ENCODE results near the gene NXPH4.

Gene NXPH4

DNA sequence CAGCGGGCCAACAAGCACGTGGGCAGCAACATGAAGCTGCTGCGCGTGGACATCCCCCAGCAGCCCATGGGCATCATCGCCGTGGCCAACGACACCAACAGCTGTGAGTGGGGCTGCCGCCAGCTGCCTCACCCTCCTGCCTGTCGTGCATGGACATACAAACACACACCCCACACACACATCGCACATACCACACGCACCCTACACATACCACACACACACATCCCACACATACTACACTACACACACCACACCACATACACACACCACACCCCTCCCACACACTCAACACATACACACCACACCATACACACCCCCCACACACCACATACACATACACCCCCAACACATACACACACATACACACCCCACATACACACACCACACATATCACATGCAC, 25.2 kb upstream of the NXPH4 start:
- Mint-ChIP-seq H3K4me3 (no peak overlapping the region), H3K4me1 (peaks cover 4% of the 10 kb centered on the region), H3K36me3 (no peaks in the 10 kb centered on the region), H3K27me3 (peaks cover 6% of the 10 kb centered on the region), H3K27ac (no peak overlapping the region), H3K9me3 (no peaks in the 10 kb centered on the region)
- ATAC-seq (ENCODE audit: low read depth) (no peak), DNase-seq (ENCODE audit: low spot score in 2 of 2) (no peak)

DNA sequence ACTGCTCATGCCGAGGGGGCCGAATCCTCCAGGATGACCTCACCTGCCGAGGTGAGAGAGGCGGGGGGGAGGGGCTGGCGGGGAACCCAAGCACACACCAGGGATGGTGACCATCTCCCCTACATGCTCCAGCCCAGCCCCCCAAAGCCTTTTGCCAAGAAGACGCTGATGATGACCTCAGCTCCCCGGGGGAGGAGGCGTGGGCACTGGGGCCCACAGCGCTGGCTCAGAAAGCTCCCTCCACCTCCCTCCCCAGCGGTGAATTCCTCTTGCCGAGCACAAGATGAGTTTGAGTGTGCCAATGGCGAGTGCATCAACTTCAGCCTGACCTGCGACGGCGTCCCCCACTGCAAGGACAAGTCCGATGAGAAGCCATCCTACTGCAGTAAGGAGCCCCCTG, 23.7 kb upstream of the NXPH4 start:
- Mint-ChIP-seq H3K4me1 (peaks cover 4% of the 10 kb centered on the region), H3K27me3 (peaks cover 8% of the 10 kb centered on the region), H3K4me3 (no peak overlapping the region), H3K9me3 (no peaks in the 10 kb centered on the region), H3K27ac (no peak overlapping the region), H3K36me3 (peaks cover 1% of the 10 kb centered on the region)
- DNase-seq (ENCODE audit: low spot score in 2 of 2), result no peak
- ATAC-seq (ENCODE audit: low read depth), result no peak

DNA sequence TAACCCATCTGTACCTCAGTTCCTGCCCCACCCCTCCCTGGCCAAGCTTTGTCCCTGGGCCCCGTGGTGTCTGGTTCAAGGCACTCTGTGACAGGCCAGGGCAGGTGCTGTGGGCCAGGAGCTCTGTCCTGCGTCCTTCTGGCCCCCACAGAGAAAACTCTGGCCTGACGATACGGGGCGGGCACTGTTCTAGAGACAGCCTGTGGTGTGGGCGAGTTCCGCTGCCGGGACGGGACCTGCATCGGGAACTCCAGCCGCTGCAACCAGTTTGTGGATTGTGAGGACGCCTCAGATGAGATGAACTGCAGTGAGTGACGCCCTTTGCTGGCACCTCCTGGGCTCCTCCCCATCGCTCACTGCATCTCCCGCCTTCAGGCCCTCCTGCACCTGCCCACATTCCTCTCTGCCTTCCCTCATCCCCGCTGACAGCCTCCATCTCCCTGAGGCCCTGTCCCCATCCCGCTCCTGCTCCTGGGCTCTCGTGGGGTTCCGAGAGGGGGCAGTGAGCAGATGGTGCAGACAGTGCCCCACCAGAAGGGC, 22.8 kb upstream of the NXPH4 start:
- Mint-ChIP-seq H3K4me1 (peaks cover 4% of the 10 kb centered on the region), H3K27ac (no peak overlapping the region), H3K4me3 (no peak overlapping the region), H3K9me3 (no peaks in the 10 kb centered on the region), H3K36me3 (peaks cover 1% of the 10 kb centered on the region), H3K27me3 (peaks cover 8% of the 10 kb centered on the region)
- DNase-seq (ENCODE audit: low spot score in 2 of 2) (no peak), ATAC-seq (ENCODE audit: low read depth) (no peak)

DNA sequence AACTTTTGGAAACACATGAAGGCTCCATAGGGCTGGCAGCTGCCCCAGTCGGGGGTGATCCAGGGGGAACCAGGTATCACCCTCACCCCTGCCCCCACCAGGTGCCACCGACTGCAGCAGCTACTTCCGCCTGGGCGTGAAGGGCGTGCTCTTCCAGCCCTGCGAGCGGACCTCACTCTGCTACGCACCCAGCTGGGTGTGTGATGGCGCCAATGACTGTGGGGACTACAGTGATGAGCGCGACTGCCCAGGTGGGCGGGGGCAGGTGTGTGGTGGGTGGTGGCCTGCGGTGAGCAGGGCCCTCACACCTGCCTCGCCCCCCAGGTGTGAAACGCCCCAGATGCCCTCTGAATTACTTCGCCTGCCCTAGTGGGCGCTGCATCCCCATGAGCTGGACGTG, 22.3 kb upstream of the NXPH4 start:
- Mint-ChIP-seq H3K36me3 (peaks cover 1% of the 10 kb centered on the region), H3K9me3 (no peaks in the 10 kb centered on the region), H3K27me3 (peaks cover 8% of the 10 kb centered on the region), H3K4me1 (peaks cover 4% of the 10 kb centered on the region), H3K4me3 (no peak overlapping the region), H3K27ac (no peak overlapping the region)
- DNase-seq (ENCODE audit: low spot score in 2 of 2), result no peak
- ATAC-seq (ENCODE audit: low read depth), result no peak

DNA sequence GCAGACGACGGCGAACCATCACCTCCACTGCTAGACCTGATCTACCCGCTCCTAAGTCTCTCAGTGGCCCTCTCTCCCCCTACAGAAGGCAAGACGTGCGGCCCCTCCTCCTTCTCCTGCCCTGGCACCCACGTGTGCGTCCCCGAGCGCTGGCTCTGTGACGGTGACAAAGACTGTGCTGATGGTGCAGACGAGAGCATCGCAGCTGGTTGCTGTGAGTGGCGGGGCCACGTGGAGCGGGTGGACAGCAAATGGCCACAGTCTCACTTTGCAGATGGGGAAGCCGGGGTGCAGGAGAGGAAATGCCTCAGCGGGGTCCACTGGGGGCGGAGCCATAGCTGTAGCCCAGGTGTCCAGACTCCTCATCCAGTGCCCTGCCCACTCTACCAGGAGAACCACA, 21.4 kb upstream of the NXPH4 start:
- Mint-ChIP-seq H3K4me1 (peaks cover 4% of the 10 kb centered on the region), H3K4me3 (no peak overlapping the region), H3K27me3 (peaks cover 8% of the 10 kb centered on the region), H3K9me3 (no peaks in the 10 kb centered on the region), H3K36me3 (peaks cover 1% of the 10 kb centered on the region), H3K27ac (no peak overlapping the region)
- DNase-seq (ENCODE audit: low spot score in 2 of 2) (no peak), ATAC-seq (ENCODE audit: low read depth) (no peak)

DNA sequence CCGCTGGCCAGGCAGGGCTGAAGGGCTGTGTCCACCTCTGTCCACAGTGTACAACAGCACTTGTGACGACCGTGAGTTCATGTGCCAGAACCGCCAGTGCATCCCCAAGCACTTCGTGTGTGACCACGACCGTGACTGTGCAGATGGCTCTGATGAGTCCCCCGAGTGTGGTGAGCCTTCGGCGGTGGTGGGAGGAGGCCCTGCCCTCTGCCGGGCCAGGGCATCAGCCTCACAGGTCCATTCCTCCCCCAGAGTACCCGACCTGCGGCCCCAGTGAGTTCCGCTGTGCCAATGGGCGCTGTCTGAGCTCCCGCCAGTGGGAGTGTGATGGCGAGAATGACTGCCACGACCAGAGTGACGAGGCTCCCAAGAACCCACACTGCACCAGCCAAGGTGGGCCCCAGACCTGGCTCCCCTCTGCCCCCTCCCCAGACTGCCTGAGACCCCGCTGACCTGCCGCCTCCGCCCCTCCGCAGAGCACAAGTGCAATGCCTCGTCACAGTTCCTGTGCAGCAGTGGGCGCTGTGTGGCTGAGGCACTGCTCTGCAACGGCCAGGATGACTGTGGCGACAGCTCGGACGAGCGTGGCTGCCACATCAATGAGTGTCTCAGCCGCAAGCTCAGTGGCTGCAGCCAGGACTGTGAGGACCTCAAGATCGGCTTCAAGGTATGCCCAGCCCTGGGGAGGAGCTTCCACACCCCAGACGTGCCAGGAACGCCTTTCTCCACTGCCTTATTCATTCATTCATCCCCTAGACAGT, 20.8 kb upstream of the NXPH4 start:
- DNase-seq (ENCODE audit: low spot score in 2 of 2) (no peak), ATAC-seq (ENCODE audit: low read depth) (no peak)
- Mint-ChIP-seq H3K4me1 (peaks cover 4% of the 10 kb centered on the region), H3K9me3 (no peaks in the 10 kb centered on the region), H3K36me3 (peaks cover 1% of the 10 kb centered on the region), H3K27ac (no peak overlapping the region), H3K4me3 (no peak overlapping the region), H3K27me3 (peaks cover 8% of the 10 kb centered on the region)

DNA sequence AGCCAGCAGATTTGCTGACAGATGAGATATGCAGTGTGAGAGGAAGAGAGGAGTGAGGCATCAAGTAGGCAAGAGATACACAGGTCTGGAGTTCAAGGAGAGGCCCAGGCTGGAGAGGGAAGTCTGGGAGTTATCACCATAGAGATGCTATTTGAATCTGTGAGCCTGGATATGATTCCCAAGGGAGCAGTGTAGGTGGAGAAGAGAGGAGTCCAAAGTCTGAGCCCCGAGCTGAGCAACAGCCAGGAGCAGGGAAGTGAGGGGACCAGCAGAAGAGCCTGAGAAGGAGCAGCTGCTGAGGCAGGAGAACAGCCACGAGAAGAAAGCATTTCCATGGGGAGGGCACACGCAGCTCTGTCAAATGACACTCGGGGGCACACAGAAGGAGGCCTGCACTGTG, 20.2 kb upstream of the NXPH4 start:
- H3K4me3 Mint-ChIP-seq, result no peak overlapping the region
- H3K27ac Mint-ChIP-seq, result no peak overlapping the region
- H3K9me3 Mint-ChIP-seq, result no peaks in the 10 kb centered on the region
- H3K4me1 Mint-ChIP-seq, result peaks cover 4% of the 10 kb centered on the region
- no peak for DNase-seq (ENCODE audit: low spot score in 2 of 2)
- H3K36me3 Mint-ChIP-seq, result peaks cover 1% of the 10 kb centered on the region
- ATAC-seq (ENCODE audit: low read depth), result no peak
- H3K27me3 Mint-ChIP-seq, result peaks cover 8% of the 10 kb centered on the region

DNA sequence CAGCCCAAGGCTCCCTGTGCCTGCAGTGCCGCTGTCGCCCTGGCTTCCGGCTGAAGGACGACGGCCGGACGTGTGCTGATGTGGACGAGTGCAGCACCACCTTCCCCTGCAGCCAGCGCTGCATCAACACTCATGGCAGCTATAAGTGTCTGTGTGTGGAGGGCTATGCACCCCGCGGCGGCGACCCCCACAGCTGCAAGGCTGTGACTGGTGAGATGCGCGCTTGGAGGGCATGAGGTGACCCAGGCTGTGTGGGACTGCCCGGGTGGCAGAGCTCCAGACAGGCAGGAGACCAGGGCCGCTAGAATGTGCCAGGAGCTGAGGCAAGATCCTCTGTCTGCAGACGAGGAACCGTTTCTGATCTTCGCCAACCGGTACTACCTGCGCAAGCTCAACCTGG, 19.6 kb upstream of the NXPH4 start:
- peaks cover 1% of the 10 kb centered on the region for H3K36me3 Mint-ChIP-seq
- H3K27ac Mint-ChIP-seq, result no peak overlapping the region
- no peaks in the 10 kb centered on the region for H3K9me3 Mint-ChIP-seq
- no peak overlapping the region for H3K4me3 Mint-ChIP-seq
- no peaks in the 10 kb centered on the region for H3K4me1 Mint-ChIP-seq
- H3K27me3 Mint-ChIP-seq, result peaks cover 3% of the 10 kb centered on the region
- ATAC-seq (ENCODE audit: low read depth), result no peak
- no peak for DNase-seq (ENCODE audit: low spot score in 2 of 2)

DNA sequence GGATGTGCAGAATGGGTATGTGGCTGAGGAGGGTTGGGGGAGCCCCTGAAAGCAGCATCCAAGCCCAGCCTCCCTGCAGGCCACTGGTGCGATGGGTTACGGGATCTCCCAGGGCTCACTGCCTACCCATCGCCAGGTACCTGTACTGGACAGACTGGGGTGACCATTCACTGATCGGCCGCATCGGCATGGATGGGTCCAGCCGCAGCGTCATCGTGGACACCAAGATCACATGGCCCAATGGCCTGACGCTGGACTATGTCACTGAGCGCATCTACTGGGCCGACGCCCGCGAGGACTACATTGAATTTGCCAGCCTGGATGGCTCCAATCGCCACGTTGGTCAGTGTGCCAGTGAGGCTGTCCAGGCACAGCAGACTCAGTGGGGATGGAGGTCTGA, 18.3 kb upstream of the NXPH4 start:
- H3K4me1 Mint-ChIP-seq, result no peaks in the 10 kb centered on the region
- ATAC-seq (ENCODE audit: low read depth), result no peak
- H3K27ac Mint-ChIP-seq, result no peak overlapping the region
- peaks cover 6% of the 10 kb centered on the region for H3K27me3 Mint-ChIP-seq
- no peaks in the 10 kb centered on the region for H3K9me3 Mint-ChIP-seq
- DNase-seq (ENCODE audit: low spot score in 2 of 2), result no peak
- H3K36me3 Mint-ChIP-seq, result peaks cover 1% of the 10 kb centered on the region
- H3K4me3 Mint-ChIP-seq, result no peak overlapping the region

DNA sequence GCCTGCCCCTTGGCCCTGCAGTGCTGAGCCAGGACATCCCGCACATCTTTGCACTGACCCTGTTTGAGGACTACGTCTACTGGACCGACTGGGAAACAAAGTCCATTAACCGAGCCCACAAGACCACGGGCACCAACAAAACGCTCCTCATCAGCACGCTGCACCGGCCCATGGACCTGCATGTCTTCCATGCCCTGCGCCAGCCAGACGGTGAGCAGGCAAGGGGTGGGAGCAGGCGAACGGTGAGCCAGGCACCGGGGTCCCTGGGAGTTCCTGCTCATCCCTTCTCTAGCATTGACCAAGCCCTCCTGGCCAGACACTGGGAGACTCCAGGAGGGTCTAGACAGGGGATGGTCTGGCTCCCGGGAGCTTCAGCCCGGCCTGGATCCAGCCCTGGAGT, 17.4 kb upstream of the NXPH4 start:
- ATAC-seq (ENCODE audit: low read depth) (no peak), DNase-seq (ENCODE audit: low spot score in 2 of 2) (no peak)
- no peak overlapping the region for H3K27ac Mint-ChIP-seq
- no peak overlapping the region for H3K4me3 Mint-ChIP-seq
- peaks cover 1% of the 10 kb centered on the region for H3K36me3 Mint-ChIP-seq
- H3K27me3 Mint-ChIP-seq, result peaks cover 6% of the 10 kb centered on the region
- H3K4me1 Mint-ChIP-seq, result no peaks in the 10 kb centered on the region
- no peaks in the 10 kb centered on the region for H3K9me3 Mint-ChIP-seq

DNA sequence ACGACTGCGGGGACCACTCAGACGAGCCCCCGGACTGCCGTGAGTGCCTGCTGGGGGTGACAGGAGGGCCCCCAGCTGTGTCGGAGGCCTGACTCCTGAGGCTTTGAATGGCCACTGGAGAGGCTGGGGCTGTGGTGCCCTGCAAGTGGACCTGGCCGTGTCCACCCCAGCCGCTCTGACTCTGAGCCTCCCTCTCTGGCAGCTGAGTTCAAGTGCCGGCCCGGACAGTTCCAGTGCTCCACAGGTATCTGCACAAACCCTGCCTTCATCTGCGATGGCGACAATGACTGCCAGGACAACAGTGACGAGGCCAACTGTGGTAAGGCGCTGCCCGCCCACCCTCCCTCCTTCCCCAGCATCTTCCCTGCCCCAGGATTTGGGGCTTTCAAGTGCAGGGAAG, 16.1 kb upstream of the NXPH4 start:
- ATAC-seq (ENCODE audit: low read depth), result no peak
- Mint-ChIP-seq H3K9me3 (no peaks in the 10 kb centered on the region), H3K36me3 (peaks cover 1% of the 10 kb centered on the region), H3K27me3 (peaks cover 6% of the 10 kb centered on the region), H3K27ac (no peak overlapping the region), H3K4me1 (no peaks in the 10 kb centered on the region), H3K4me3 (no peak overlapping the region)
- no peak for DNase-seq (ENCODE audit: low spot score in 2 of 2)

DNA sequence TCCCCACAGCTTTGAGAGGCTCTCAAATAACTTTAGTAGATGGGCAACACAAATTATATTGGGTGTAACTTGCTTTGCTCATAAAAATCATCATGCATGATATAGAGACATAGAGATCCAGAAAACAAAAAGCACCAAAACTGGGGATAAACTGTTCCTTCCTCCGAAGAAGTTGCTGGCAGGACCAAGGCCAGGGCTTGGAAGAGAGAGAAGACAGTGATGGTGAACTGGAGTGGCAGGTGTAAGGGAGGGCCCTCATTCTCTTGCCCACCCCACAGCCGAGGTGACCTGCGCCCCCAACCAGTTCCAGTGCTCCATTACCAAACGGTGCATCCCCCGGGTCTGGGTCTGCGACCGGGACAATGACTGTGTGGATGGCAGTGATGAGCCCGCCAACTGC, 15.4 kb upstream of the NXPH4 start:
- H3K27ac Mint-ChIP-seq, result no peak overlapping the region
- ATAC-seq (ENCODE audit: low read depth) (no peak), DNase-seq (ENCODE audit: low spot score in 2 of 2) (no peak)
- peaks cover 1% of the 10 kb centered on the region for H3K36me3 Mint-ChIP-seq
- no peak overlapping the region for H3K4me3 Mint-ChIP-seq
- H3K9me3 Mint-ChIP-seq, result no peaks in the 10 kb centered on the region
- peaks cover 6% of the 10 kb centered on the region for H3K27me3 Mint-ChIP-seq
- H3K4me1 Mint-ChIP-seq, result no peaks in the 10 kb centered on the region

DNA sequence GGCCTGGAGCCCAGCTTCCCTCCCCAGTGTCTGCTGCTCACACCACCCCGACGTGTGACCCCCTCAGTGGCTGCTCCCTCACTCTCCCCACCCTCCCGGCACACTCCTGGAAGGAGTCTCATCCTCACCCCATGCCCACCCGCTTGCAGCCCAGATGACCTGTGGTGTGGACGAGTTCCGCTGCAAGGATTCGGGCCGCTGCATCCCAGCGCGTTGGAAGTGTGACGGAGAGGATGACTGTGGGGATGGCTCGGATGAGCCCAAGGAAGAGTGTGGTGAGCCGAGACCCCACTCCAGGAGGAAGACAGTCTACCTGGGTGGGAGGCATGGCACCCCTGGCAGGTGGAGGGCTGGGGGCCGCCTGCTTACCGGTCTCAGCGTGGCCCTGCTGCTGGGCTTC, 15.0 kb upstream of the NXPH4 start:
- ATAC-seq (ENCODE audit: low read depth), result no peak
- no peak overlapping the region for H3K4me3 Mint-ChIP-seq

DNA sequence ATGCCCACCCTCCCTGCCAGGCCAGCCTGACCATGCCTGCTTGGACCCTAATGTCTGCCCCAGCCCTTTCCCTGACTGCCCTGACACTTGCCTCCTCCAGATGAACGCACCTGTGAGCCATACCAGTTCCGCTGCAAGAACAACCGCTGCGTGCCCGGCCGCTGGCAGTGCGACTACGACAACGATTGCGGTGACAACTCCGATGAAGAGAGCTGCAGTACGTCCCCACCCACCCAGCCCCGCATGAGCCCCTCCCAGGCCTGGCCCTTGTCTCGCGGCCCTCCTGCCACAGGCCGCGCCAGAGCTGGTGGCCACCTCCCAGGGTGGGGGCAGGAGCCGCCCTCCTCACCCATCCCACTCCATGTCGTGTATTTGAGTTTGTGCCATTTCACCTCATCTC, 14.3 kb upstream of the NXPH4 start:
- H3K36me3 Mint-ChIP-seq, result peaks cover 1% of the 10 kb centered on the region
- ATAC-seq (ENCODE audit: low read depth) (no peak), DNase-seq (ENCODE audit: low spot score in 2 of 2) (no peak)
- no peak overlapping the region for H3K27ac Mint-ChIP-seq
- H3K4me1 Mint-ChIP-seq, result no peaks in the 10 kb centered on the region
- peaks cover 5% of the 10 kb centered on the region for H3K27me3 Mint-ChIP-seq
- no peak overlapping the region for H3K4me3 Mint-ChIP-seq
- H3K9me3 Mint-ChIP-seq, result no peaks in the 10 kb centered on the region

More for the DNA sequence above, 15.0 kb upstream of the NXPH4 start:
- Mint-ChIP-seq H3K27ac (no peak overlapping the region), H3K27me3 (peaks cover 5% of the 10 kb centered on the region), H3K36me3 (peaks cover 1% of the 10 kb centered on the region), H3K9me3 (no peaks in the 10 kb centered on the region), H3K4me1 (no peaks in the 10 kb centered on the region)
- no peak for DNase-seq (ENCODE audit: low spot score in 2 of 2)

DNA sequence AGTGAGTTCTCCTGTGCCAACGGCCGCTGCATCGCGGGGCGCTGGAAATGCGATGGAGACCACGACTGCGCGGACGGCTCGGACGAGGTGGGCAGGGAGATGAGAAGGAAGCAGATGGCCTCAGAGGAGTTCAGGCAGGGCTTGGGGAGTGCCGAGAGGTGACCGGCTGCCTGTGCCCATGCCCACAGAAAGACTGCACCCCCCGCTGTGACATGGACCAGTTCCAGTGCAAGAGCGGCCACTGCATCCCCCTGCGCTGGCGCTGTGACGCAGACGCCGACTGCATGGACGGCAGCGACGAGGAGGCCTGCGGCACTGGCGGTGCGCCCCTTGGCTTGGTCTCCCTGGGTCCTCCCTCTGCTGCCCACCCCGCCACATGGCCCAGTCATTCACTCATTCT, 13.4 kb upstream of the NXPH4 start:
- no peak overlapping the region for H3K27ac Mint-ChIP-seq

More for the DNA sequence above, 13.4 kb upstream of the NXPH4 start:
- H3K4me3 Mint-ChIP-seq, result no peak overlapping the region
- DNase-seq (ENCODE audit: low spot score in 2 of 2) (no peak), ATAC-seq (ENCODE audit: low read depth) (no peak)
- H3K4me1 Mint-ChIP-seq, result no peaks in the 10 kb centered on the region
- H3K9me3 Mint-ChIP-seq, result no peaks in the 10 kb centered on the region
- H3K27me3 Mint-ChIP-seq, result peaks cover 3% of the 10 kb centered on the region
- no peaks in the 10 kb centered on the region for H3K36me3 Mint-ChIP-seq

Measured in memory B cell (primary cell).